ENCODE measurements around the gene PLXNA1.

Gene PLXNA1

DNA sequence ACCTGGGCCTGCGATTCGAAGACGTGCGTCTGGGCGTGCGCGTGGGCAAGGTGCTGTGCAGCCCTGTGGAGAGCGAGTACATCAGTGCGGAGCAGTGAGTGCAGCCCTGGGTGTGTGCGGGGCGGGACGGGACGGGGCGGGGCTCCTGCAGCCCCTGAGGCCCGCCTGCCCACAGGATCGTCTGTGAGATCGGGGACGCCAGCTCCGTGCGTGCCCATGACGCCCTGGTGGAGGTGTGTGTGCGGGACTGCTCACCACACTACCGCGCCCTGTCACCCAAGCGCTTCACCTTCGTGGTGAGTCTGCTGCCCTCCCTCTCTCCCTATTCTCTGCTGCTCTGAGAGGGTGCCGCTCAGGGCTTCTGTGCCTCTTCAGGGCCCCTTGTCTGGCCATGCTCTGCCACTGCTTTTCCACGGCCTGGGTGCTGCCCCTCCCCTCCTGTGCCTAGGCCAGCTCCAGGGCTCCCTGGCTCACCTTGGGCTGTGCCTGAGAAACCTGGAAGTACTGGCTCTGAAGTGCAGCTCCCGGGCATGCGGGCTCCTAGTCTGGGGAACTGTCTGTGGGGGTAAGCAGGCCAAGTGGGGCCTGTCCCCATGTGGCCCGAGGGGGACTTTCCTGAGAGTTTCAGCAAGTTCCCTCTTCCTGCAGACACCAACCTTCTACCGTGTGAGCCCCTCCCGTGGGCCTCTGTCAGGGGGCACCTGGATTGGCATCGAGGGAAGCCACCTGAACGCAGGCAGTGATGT, 31.8 kb downstream of the PLXNA1 start:
- TF ChIP-seq, protein P1, sequence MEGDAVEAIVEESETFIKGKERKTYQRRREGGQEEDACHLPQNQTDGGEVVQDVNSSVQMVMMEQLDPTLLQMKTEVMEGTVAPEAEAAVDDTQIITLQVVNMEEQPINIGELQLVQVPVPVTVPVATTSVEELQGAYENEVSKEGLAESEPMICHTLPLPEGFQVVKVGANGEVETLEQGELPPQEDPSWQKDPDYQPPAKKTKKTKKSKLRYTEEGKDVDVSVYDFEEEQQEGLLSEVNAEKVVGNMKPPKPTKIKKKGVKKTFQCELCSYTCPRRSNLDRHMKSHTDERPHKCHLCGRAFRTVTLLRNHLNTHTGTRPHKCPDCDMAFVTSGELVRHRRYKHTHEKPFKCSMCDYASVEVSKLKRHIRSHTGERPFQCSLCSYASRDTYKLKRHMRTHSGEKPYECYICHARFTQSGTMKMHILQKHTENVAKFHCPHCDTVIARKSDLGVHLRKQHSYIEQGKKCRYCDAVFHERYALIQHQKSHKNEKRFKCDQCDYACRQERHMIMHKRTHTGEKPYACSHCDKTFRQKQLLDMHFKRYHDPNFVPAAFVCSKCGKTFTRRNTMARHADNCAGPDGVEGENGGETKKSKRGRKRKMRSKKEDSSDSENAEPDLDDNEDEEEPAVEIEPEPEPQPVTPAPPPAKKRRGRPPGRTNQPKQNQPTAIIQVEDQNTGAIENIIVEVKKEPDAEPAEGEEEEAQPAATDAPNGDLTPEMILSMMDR (IDR thresholded peaks at IDR 0.05) = no peak
- no peak overlapping the region for H3K27ac ChIP-seq

DNA sequence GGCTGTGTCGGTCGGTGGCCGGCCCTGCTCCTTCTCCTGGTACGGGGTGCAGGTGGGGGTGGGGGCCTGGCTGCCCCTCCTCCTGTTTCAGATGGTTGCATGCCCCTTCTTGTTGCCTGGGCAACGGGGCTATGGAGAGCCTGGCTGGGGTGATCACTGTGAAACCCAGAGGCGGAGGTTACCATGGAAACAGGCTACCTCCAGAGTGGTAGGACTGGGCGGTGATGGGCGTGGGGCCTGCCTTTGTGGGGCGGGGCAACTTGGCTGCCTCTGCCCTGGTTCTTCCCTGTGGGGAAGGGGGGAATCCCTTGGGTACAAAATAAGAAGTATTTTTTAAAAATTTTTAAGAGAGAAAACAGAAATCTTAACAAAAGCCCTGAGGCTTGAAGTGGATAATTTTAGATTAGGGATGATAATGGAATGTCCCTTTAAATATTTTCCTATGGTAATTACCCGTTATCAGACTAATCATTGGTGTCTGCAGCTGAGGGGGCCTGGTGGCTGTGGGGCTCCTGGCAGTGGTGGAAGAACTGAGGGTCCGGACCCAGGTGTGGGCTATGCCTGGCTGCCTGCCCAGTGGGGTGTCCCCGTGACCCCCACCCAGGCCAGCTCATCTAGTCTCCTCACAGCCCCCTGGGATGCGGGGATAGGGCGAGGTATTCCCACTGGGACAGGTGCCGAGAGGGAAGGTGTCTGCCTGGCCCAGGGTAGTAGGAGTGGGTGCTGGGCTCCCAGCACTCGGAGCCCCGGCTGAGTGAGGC, 32.5 kb downstream of the PLXNA1 start:
- H3K27ac ChIP-seq = no peak overlapping the region
- TF ChIP-seq, protein P1 (IDR thresholded peaks at IDR 0.05) = no peak
- TF ChIP-seq ZFX (IDR thresholded peaks at IDR 0.05; ENCODE audit: borderline replicate concordance) = no peak

DNA sequence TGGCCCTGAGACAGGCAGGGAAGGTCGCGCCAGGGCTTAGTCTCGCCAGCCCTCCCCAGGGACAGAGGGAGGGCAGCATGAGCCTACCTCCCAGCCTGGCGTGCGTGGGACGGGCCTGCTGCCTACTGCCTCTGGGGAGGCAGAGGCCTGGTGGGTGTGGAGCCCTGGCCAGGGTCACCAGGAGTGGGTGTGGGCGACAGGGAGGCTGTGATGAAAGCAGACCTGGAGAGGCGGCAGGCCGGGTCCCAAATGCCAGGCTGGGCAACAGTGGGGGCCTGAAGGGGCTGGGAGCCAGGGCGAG, 33.1 kb downstream of the PLXNA1 start:
- no peak overlapping the region for H3K27ac ChIP-seq
- no peak for TF ChIP-seq ZFX (IDR thresholded peaks at IDR 0.05; ENCODE audit: borderline replicate concordance)
- TF ChIP-seq, protein P1 (IDR thresholded peaks at IDR 0.05) = no peak

DNA sequence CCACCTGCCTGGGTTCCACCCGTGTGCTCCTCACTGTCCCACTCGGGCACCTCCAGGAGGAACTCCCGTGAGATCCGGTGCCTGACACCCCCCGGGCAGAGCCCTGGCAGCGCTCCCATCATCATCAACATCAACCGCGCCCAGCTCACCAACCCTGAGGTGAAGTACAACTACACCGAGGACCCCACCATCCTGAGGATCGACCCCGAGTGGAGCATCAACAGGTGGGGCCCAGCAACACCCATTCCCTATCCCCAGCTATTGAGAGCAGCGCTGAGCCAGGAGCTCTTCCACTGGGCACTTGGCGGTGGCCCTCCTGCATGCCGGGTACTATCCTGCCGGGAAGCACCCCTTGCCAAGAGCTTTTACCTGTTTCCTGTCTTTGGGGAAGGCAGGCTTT, 33.5 kb downstream of the PLXNA1 start:
- H3K27ac ChIP-seq = no peak overlapping the region
- TF ChIP-seq ZFX (IDR thresholded peaks at IDR 0.05; ENCODE audit: borderline replicate concordance) = no peak
- TF ChIP-seq, protein P1 (IDR thresholded peaks at IDR 0.05) = no peak

DNA sequence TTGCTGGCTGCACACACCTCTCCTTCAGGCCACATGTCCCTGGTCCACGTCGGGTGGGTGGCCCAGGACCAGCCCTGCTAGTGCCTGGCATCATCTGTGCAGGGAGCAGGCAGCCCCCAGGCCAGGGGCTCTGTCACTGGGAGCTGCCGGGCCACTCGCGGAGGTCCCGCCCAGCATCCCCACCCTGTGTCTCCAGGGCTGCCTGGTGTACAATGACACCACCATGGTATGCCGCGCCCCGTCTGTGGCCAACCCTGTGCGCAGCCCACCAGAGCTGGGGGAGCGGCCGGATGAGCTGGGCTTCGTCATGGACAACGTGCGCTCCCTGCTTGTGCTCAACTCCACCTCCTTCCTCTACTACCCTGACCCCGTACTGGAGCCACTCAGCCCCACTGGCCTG, 34.3 kb downstream of the PLXNA1 start:
- no peak overlapping the region for H3K27ac ChIP-seq
- no peak for TF ChIP-seq ZFX (IDR thresholded peaks at IDR 0.05; ENCODE audit: borderline replicate concordance)
- TF ChIP-seq, protein P1 (IDR thresholded peaks at IDR 0.05) = no peak

DNA sequence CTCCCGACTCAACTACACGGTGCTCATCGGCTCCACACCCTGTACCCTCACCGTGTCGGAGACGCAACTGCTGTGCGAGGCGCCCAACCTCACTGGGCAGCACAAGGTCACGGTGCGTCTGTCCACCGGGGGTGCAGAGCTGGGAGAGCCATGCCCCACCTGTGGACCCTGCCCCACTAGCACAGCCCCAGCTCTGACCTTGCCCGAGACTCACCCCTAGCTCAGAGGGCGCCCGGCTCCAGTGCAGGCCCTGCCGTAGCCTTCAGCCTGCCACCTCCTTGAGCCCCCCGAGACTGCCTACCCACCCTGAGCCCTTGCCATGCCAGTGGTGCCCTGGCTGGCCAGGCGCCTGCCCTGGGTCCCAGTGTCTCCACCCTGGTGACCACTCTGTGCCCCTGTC, 34.9 kb downstream of the PLXNA1 start:
- no peak for TF ChIP-seq ZFX (IDR thresholded peaks at IDR 0.05; ENCODE audit: borderline replicate concordance)
- TF ChIP-seq, protein P1 (IDR thresholded peaks at IDR 0.05) = no peak
- no peak overlapping the region for H3K27ac ChIP-seq

DNA sequence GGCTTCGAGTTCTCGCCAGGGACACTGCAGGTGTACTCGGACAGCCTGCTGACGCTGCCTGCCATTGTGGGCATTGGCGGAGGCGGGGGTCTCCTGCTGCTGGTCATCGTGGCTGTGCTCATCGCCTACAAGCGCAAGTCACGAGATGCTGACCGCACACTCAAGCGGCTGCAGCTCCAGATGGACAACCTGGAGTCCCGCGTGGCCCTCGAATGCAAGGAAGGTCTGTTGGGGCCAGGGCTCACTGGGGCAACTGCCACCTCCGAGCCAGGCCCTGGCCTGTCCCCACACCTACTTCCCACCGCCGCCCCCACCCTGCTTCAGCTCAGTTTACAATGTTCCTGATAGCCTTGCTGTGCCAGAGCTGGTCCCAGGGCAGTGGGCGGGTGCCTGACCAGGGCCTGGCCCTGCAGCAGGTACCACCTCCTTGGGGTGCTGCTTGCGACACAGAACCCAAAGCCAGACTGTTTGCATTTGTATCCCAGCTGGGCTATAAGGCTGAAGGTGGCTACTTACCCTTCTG, 35.5 kb downstream of the PLXNA1 start:
- TF ChIP-seq ZFX (IDR thresholded peaks at IDR 0.05; ENCODE audit: borderline replicate concordance) = no peak
- TF ChIP-seq, protein P1 (IDR thresholded peaks at IDR 0.05) = no peak
- H3K27ac ChIP-seq = no peak overlapping the region

Data from 22Rv1 (cell line).